Measurements from ENCODE around the gene DHX8. TPM values are rescaled to one million over a fixed set of nuclear protein-coding genes. Genes with fewer than 3 reads are reported as not detected.

The DHX8 gene
- total and polyA plus RNA-seq, 4 experiments from 2014 or later, result 16.1 to 78.2 (median 59.8) TPM

GRCh38 chr17:43542859-43543258 lies 59.1 kb downstream of the DHX8 start:
- no peaks in the 10 kb centered on the region for H3K36me3 ChIP-seq (ENCODE audit: insufficient read depth, low read length)
- CTCF ChIA-PET (ENCODE audit: partially characterized antibody), result no interaction called here
- peaks cover 12 to 25% (median 19%) of the 10 kb centered on the region in 4 donors for H3K4me1 Mint-ChIP-seq
- no peaks in the 10 kb centered on the region for H3K36me3 Mint-ChIP-seq
- no peak overlapping the region for H3K4me3 Mint-ChIP-seq
- no peak for DNase-seq
- POLR2A ChIA-PET (ENCODE audit: partially characterized antibody), result no interaction called here
- no peak overlapping the region for H3K27ac ChIP-seq (ENCODE audit: low read depth, low read length)
- H3K27me3 Mint-ChIP-seq, result peaks cover 24 to 37% of the 10 kb centered on the region in 2 donors
- peaks cover 27% of the 10 kb centered on the region for H3K27me3 ChIP-seq (ENCODE audit: insufficient read depth, low read length)
- no peaks in the 10 kb centered on the region for H3K9me3 Mint-ChIP-seq
- H3K27ac Mint-ChIP-seq, result no peak overlapping the region
- intact Hi-C loops (cut with micrococcal nuclease), result no loop called here
- H3K4me1 ChIP-seq (ENCODE audit: insufficient read depth, low read length), result peaks cover 24% of the 10 kb centered on the region
- H3K9me3 ChIP-seq (ENCODE audit: control insufficient read depth in 1 of 2, low read length in 2 of 2), result no peaks in the 10 kb centered on the region
- no peak overlapping the region for H3K4me3 ChIP-seq (ENCODE audit: low read length in 2 of 2)

- no peaks in the 10 kb centered on the region for H3K9me3 ChIP-seq (ENCODE audit: control insufficient read depth in 1 of 2, low read length in 2 of 2)
- H3K36me3 ChIP-seq (ENCODE audit: insufficient read depth, low read length), result no peaks in the 10 kb centered on the region
- peaks cover 12 to 26% (median 20%) of the 10 kb centered on the region in 4 donors for H3K4me1 Mint-ChIP-seq
- peaks cover 26 to 41% of the 10 kb centered on the region in 2 donors for H3K27me3 Mint-ChIP-seq
- no peaks in the 10 kb centered on the region for H3K9me3 Mint-ChIP-seq
- no peak overlapping the region for H3K27ac ChIP-seq (ENCODE audit: low read depth, low read length)
- no peaks in the 10 kb centered on the region for H3K36me3 Mint-ChIP-seq
- no peak for DNase-seq
- peaks cover 31% of the 10 kb centered on the region for H3K27me3 ChIP-seq (ENCODE audit: insufficient read depth, low read length)
- H3K4me3 Mint-ChIP-seq, result no peak overlapping the region
- intact Hi-C loops (cut with micrococcal nuclease), result no loop called here
- POLR2A ChIA-PET (ENCODE audit: partially characterized antibody), result no interaction called here
- CTCF ChIA-PET (ENCODE audit: partially characterized antibody), result no interaction called here
- peak overlapping the region in 1 of 7 donors; percentile 72 for H3K27ac Mint-ChIP-seq
- H3K4me1 ChIP-seq (ENCODE audit: insufficient read depth, low read length), result peaks cover 24% of the 10 kb centered on the region
- no peak overlapping the region for H3K4me3 ChIP-seq (ENCODE audit: low read length in 2 of 2)
Observed at GRCh38 chr17:43543300-43543699, 59.5 kb downstream of the DHX8 start.

GRCh38 chr17:43543771-43544575 lies 60.2 kb downstream of the DHX8 start:
- CTCF ChIA-PET (ENCODE audit: partially characterized antibody), result no interaction called here

GRCh38 chr17:43545383-43545632 lies 61.5 kb downstream of the DHX8 start:
- no peak overlapping the region for H3K27ac ChIP-seq (ENCODE audit: low read depth, low read length)
- peaks cover 31% of the 10 kb centered on the region for H3K27me3 ChIP-seq (ENCODE audit: insufficient read depth, low read length)
- peaks cover 12 to 26% (median 20%) of the 10 kb centered on the region in 4 donors for H3K4me1 Mint-ChIP-seq
- H3K4me3 Mint-ChIP-seq, result peak overlapping the region; percentile 65 to 90 (median 82)
- no peaks in the 10 kb centered on the region for H3K36me3 ChIP-seq (ENCODE audit: insufficient read depth, low read length)
- H3K4me1 ChIP-seq (ENCODE audit: insufficient read depth, low read length), result peaks cover 24% of the 10 kb centered on the region
- ChIA-PET POLR2A (ENCODE audit: partially characterized antibody) (interaction anchor here (1.0 kb wide), 1 partner anchor 9 kb away, joined by 4 read pairs; no protein-coding TSS in a partner anchor), CTCF (ENCODE audit: partially characterized antibody) (no interaction called here)
- no peaks in the 10 kb centered on the region for H3K9me3 Mint-ChIP-seq
- H3K36me3 Mint-ChIP-seq, result no peaks in the 10 kb centered on the region
- intact Hi-C loops (cut with micrococcal nuclease), result no loop called here
- H3K27me3 Mint-ChIP-seq, result peaks cover 37 to 47% of the 10 kb centered on the region in 2 donors
- H3K4me3 ChIP-seq (ENCODE audit: low read length in 2 of 2), result peak overlapping the region in 1 of 2 donors; percentile 43
- no peaks in the 10 kb centered on the region for H3K9me3 ChIP-seq (ENCODE audit: control insufficient read depth in 1 of 2, low read length in 2 of 2)
- DNase-seq, result peak in 4 of 5 donors; percentile 8 to 43 (median 24)
- peak overlapping the region in 2 of 7 donors; percentile 72 to 75 for H3K27ac Mint-ChIP-seq

More at GRCh38 chr17:43543771-43544575, 60.2 kb downstream of the DHX8 start:
- intact Hi-C loops (cut with micrococcal nuclease), result no loop called here
- Mint-ChIP-seq H3K4me3 (peak overlapping the region in 3 of 8 donors; percentile 41 to 80 (median 49)), H3K36me3 (no peaks in the 10 kb centered on the region), H3K4me1 (peaks cover 12 to 26% (median 20%) of the 10 kb centered on the region in 4 donors), H3K27ac (peak overlapping the region in 2 of 7 donors; percentile 18 to 72), H3K9me3 (no peaks in the 10 kb centered on the region), H3K27me3 (peaks cover 30 to 41% of the 10 kb centered on the region in 2 donors)
- H3K4me1 ChIP-seq (ENCODE audit: insufficient read depth, low read length), result peaks cover 24% of the 10 kb centered on the region
- peaks cover 31% of the 10 kb centered on the region for H3K27me3 ChIP-seq (ENCODE audit: insufficient read depth, low read length)
- H3K27ac ChIP-seq (ENCODE audit: low read depth, low read length), result no peak overlapping the region
- H3K4me3 ChIP-seq (ENCODE audit: low read length in 2 of 2), result no peak overlapping the region
- H3K36me3 ChIP-seq (ENCODE audit: insufficient read depth, low read length), result no peaks in the 10 kb centered on the region
- H3K9me3 ChIP-seq (ENCODE audit: control insufficient read depth in 1 of 2, low read length in 2 of 2), result no peaks in the 10 kb centered on the region
- DNase-seq, result no peak
- POLR2A ChIA-PET (ENCODE audit: partially characterized antibody), result no interaction called here

GRCh38 chr17:43546319-43547188 lies 62.8 kb downstream of the DHX8 start, which contains the start of gene ETV4:
TSS of gene ETV4 (minus strand) at chr17:43546340. CDS start at chr17:43545617, 723 bp downstream.
- CTCF ChIA-PET (ENCODE audit: partially characterized antibody), result interaction anchor here (1.4 kb wide), 1 partner anchor 63 kb away, joined by 3 read pairs; the partner anchor contains the start of gene DHX8
- H3K27ac Mint-ChIP-seq, result peak within 1 kb of the TSS in 6 of 7 donors; percentile 30 to 91 (median 68)
- intact Hi-C loops (cut with micrococcal nuclease), result no loop called here

GRCh38 chr17:43547189-43547550 lies 63.4 kb downstream of the DHX8 start:
- H3K36me3 Mint-ChIP-seq, result peaks cover 0 to 3% of the 10 kb centered on the region in 2 donors
- no peaks in the 10 kb centered on the region for H3K9me3 Mint-ChIP-seq
- POLR2A ChIA-PET (ENCODE audit: partially characterized antibody), result interaction anchor here (1.0 to 2.0 kb wide), 5 partner anchors 12 to 186 kb away, joined by 3 to 5 read pairs (median 4); partner anchors contain the start of genes ARL4D and DHX8
- intact Hi-C loops (cut with micrococcal nuclease), result no loop called here
- CTCF ChIA-PET (ENCODE audit: partially characterized antibody), result interaction anchor here (0.7 to 1.4 kb wide), 2 partner anchors 63 to 220 kb away, joined by 3 read pairs; partner anchors contain the start of gene DHX8
- H3K4me3 Mint-ChIP-seq, result peak overlapping the region; percentile 82 to 91 (median 87)
- H3K27me3 Mint-ChIP-seq, result peaks cover 42 to 54% of the 10 kb centered on the region in 2 donors
- Histone ChIP-seq H3K27ac (ENCODE audit: low read depth, low read length) (no peak overlapping the region), H3K36me3 (ENCODE audit: insufficient read depth, low read length) (no peaks in the 10 kb centered on the region), H3K9me3 (ENCODE audit: control insufficient read depth in 1 of 2, low read length in 2 of 2) (no peaks in the 10 kb centered on the region), H3K4me3 (ENCODE audit: low read length in 2 of 2) (no peak overlapping the region), H3K27me3 (ENCODE audit: insufficient read depth, low read length) (peaks cover 31% of the 10 kb centered on the region), H3K4me1 (ENCODE audit: insufficient read depth, low read length) (peaks cover 24% of the 10 kb centered on the region)
- DNase-seq, result no peak
- peak overlapping the region in 2 of 7 donors; percentile 53 to 80 for H3K27ac Mint-ChIP-seq
- H3K4me1 Mint-ChIP-seq, result peaks cover 12 to 26% (median 20%) of the 10 kb centered on the region in 4 donors

More at GRCh38 chr17:43546319-43547188, 62.8 kb downstream of the DHX8 start, which contains the start of gene ETV4:
- H3K4me3 Mint-ChIP-seq, result peak within 1 kb of the TSS; percentile 84 to 91 (median 88)
- peaks cover 40 to 55% of the 10 kb centered on the region in 2 donors for H3K27me3 Mint-ChIP-seq
- Histone ChIP-seq H3K4me1 (ENCODE audit: insufficient read depth, low read length) (peaks cover 24% of the 10 kb centered on the region), H3K36me3 (ENCODE audit: insufficient read depth, low read length) (no peaks in the 10 kb centered on the region), H3K9me3 (ENCODE audit: control insufficient read depth in 1 of 2, low read length in 2 of 2) (no peaks in the 10 kb centered on the region), H3K27me3 (ENCODE audit: insufficient read depth, low read length) (peaks cover 31% of the 10 kb centered on the region), H3K4me3 (ENCODE audit: low read length in 2 of 2) (peak within 1 kb of the TSS; percentile 43 to 57), H3K27ac (ENCODE audit: low read depth, low read length) (no peak within 1 kb of the TSS)
- POLR2A ChIA-PET (ENCODE audit: partially characterized antibody), result interaction anchor here (0.5 to 2.0 kb wide), 6 partner anchors 13 to 986 kb away, joined by 3 to 5 read pairs (median 4); partner anchors contain the start of genes ARL4D and DHX8
- H3K9me3 Mint-ChIP-seq, result no peaks in the 10 kb centered on the region
- peak; percentile 81 to 89 (median 83) for DNase-seq
- peaks cover 0 to 3% of the 10 kb centered on the region in 2 donors for H3K36me3 Mint-ChIP-seq
- H3K4me1 Mint-ChIP-seq, result peaks cover 12 to 26% (median 20%) of the 10 kb centered on the region in 4 donors
